A549 (cell line): ENCODE results near the gene AP2A2.

Experiments used
- BHLHE40 ChIP-seq: IDR thresholded peaks from 2 replicates; pipeline ENCODE4 v1.6.1; 2012; ENCODE audit warnings: low read depth, low read length, inconsistent platforms
- CHD2 ChIP-seq: fragments of 150-350 bp; IDR thresholded peaks from 2 replicates; pipeline ENCODE4 v1.6.1; 2014; ENCODE audit warnings: low read length; ENCODE audit not compliant: partially characterized antibody
- EP300 ChIP-seq, 2 experiments: fragments of >200 bp; sonication (Bioruptor Twin); formaldehyde crosslinking; IDR thresholded peaks; 2 replicates in 1 of 2; 3 replicates in 1 of 2; pipeline ENCODE4 v1.6.1; 2016 to 2017
- HMGXB4 ChIP-seq: fragments of 250-450 bp; sonication (Bioruptor Pico); IDR thresholded peaks from 2 replicates; pipeline ENCODE4 v1.5.0; 2021; ENCODE audit warnings: mild to moderate bottlenecking, moderate library complexity, borderline replicate concordance
- HOXB5 ChIP-seq: fragments of 250-450 bp; sonication (Bioruptor Pico); IDR thresholded peaks from 2 replicates; pipeline ENCODE4 v1.5.0; 2020; ENCODE audit warnings: mild to moderate bottlenecking, moderate library complexity
- KDM1A ChIP-seq: fragments of 200-600 bp; sonication (generic); IDR thresholded peaks from 2 replicates; pipeline ENCODE4 v1.6.1; 2016; ENCODE audit warnings: low read depth, mild to moderate bottlenecking
- POLR2A ChIP-seq: IDR thresholded peaks from 2 replicates; pipeline ENCODE4 v1.6.1; 2012; ENCODE audit warnings: mild to moderate bottlenecking, low read length
- POLR2AphosphoS2 ChIP-seq: conservative IDR thresholded peaks from 2 replicates; pipeline ENCODE4 v1.6.1; 2012; ENCODE audit warnings: low read length, improper control_type of control experiment, inconsistent platforms
- RCOR1 ChIP-seq: fragments of 150-350 bp; IDR thresholded peaks from 2 replicates; pipeline ENCODE4 v1.6.1; 2014; ENCODE audit warnings: antibody characterized with exemption, low read length, low read depth
- TF ChIP-seq, protein P1 (sequence below): fragments of >200 bp; sonication (Bioruptor Twin); formaldehyde crosslinking; IDR thresholded peaks from 3 replicates; pipeline ENCODE4 v1.5.1; 2016
- TF ChIP-seq, protein P2 (sequence below): IDR thresholded peaks from 2 replicates; pipeline ENCODE4 v1.6.1; 2012

GRCh38 chr11:1059759-1060158 is 134.1 kb downstream of the AP2A2 start:
- TF ChIP-seq RCOR1 (no peak), HOXB5 (CRISPR knock-in tag) (no peak), CHD2 (no peak), EP300 (IDR thresholded peaks at IDR 0.05) (no peak), BHLHE40 (no peak), POLR2AphosphoS2 (no peak), POLR2A (no peak), HMGXB4 (CRISPR knock-in tag) (no peak), KDM1A (no peak)
- TF ChIP-seq, protein P1, sequence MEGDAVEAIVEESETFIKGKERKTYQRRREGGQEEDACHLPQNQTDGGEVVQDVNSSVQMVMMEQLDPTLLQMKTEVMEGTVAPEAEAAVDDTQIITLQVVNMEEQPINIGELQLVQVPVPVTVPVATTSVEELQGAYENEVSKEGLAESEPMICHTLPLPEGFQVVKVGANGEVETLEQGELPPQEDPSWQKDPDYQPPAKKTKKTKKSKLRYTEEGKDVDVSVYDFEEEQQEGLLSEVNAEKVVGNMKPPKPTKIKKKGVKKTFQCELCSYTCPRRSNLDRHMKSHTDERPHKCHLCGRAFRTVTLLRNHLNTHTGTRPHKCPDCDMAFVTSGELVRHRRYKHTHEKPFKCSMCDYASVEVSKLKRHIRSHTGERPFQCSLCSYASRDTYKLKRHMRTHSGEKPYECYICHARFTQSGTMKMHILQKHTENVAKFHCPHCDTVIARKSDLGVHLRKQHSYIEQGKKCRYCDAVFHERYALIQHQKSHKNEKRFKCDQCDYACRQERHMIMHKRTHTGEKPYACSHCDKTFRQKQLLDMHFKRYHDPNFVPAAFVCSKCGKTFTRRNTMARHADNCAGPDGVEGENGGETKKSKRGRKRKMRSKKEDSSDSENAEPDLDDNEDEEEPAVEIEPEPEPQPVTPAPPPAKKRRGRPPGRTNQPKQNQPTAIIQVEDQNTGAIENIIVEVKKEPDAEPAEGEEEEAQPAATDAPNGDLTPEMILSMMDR: no peak
- TF ChIP-seq, protein P2, sequence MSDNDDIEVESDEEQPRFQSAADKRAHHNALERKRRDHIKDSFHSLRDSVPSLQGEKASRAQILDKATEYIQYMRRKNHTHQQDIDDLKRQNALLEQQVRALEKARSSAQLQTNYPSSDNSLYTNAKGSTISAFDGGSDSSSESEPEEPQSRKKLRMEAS: no peak
